Endothelial cell of umbilical vein (primary cell): Measurements from ENCODE around the gene COL19A1. TPM values are rescaled to one million over a fixed set of nuclear protein-coding genes. Genes with fewer than 3 reads are reported as not detected.

Experiments used
- BruUV-seq: library from RNA; stranded (reverse); fragments of 400-500 nt; replicated peaks from 2 replicates; lab custom pipeline; 2021; lab: Mats Ljungman, UMichigan
- CTCF ChIA-PET: fragments of 300-600, 350-600 bp; sonication (Branson Sonifier 250); formaldehyde crosslinking; loops from one replicate; lab custom pipeline; 2021; ENCODE audit warnings: antibody characterized with exemption, inconsistent platforms; lab: Charles Lee
- POLR2A ChIA-PET: fragments of 300-600, 350-600 bp; sonication (Branson Sonifier 250); formaldehyde crosslinking; loops from one replicate; lab custom pipeline; 2021; ENCODE audit warnings: antibody characterized with exemption, inconsistent platforms; lab: Charles Lee
- DNase-seq: peaks from one replicate; pipeline ENCODE4 v3.0.0-alpha.2; 2011; ENCODE audit warnings: low read depth, low spot score
- FAIRE-seq: peaks from 2 replicates; lab custom pipeline; 2011; peaks lifted over from hg19 to GRCh38; lab: Jason Lieb, UNC
- H2AFZ ChIP-seq: 2 replicates; pipeline ENCODE4 v1.6.0; 2012; ENCODE audit warnings: low read depth, low read length, control low read depth, inconsistent platforms
- H3K27ac ChIP-seq: 2 replicates; pipeline ENCODE4 v1.5.1; 2011; ENCODE audit warnings: low read depth, mild to moderate bottlenecking, control low read depth, low read length, moderate library complexity; ENCODE audit not compliant: insufficient read depth
- H3K27me3 ChIP-seq, 2 experiments: 2 replicates each; pipeline versions ENCODE4 v1.6.0 to v1.6.1; 2011; ENCODE audit warnings: low read length in 2 of 2, mixed read lengths in 1 of 2; ENCODE audit not compliant: control insufficient read depth in 2 of 2, insufficient read depth in 2 of 2
- H3K36me3 ChIP-seq, 2 experiments: 2 replicates in 1 of 2; 3 replicates in 1 of 2; pipeline ENCODE4 v1.5.1; 2011; ENCODE audit warnings: low read length in 2 of 2, mild to moderate bottlenecking in 1 of 2, moderate library complexity in 1 of 2; ENCODE audit not compliant: control insufficient read depth in 2 of 2, insufficient read depth in 2 of 2; ENCODE audit errors: extremely low read depth in 1 of 2
- H3K4me1 ChIP-seq: 3 replicates; pipeline ENCODE4 v1.5.1; 2011; ENCODE audit warnings: mild to moderate bottlenecking, low read length; ENCODE audit not compliant: control insufficient read depth, insufficient read depth; ENCODE audit errors: extremely low read depth
- H3K4me2 ChIP-seq: 2 replicates; pipeline ENCODE4 v1.6.1; 2011; ENCODE audit warnings: low read length, control low read depth, mixed read lengths; ENCODE audit not compliant: insufficient read depth
- H3K4me3 ChIP-seq, 3 experiments: fragments of 200-600 bp in 1 of 3; sonication (generic), shearing (Covaris generic) in 1 of 3; replicated peaks in 1 of 3; 2 replicates each; pipeline ENCODE4 v1.5.1; 2011 to 2016; ENCODE audit warnings: control low read depth in 3 of 3, low read length in 3 of 3, mild to moderate bottlenecking in 2 of 3, inconsistent platforms in 1 of 3, low read depth in 1 of 3, moderate library complexity in 1 of 3; ENCODE audit not compliant: insufficient read depth in 1 of 3
- H3K79me2 ChIP-seq: 2 replicates; pipeline ENCODE4 v1.6.0; 2012; ENCODE audit warnings: low read length, inconsistent platforms; ENCODE audit not compliant: control insufficient read depth, insufficient read depth
- H3K9ac ChIP-seq: replicated peaks from 2 replicates; pipeline ENCODE3; 2011; ENCODE audit warnings: low read length, control low read depth; ENCODE audit not compliant: insufficient read depth; ENCODE audit errors: extremely low read depth
- H3K9me1 ChIP-seq: replicated peaks from 3 replicates; pipeline ENCODE4 v1.6.0; 2011; ENCODE audit warnings: mild to moderate bottlenecking, low read length; ENCODE audit not compliant: control insufficient read depth, insufficient read depth; ENCODE audit errors: extremely low read depth
- H3K9me3 ChIP-seq: replicated peaks from 2 replicates; pipeline ENCODE4 v1.5.1; 2012; ENCODE audit warnings: low read length, inconsistent platforms; ENCODE audit not compliant: control insufficient read depth, insufficient read depth
- H4K20me1 ChIP-seq: replicated peaks from 2 replicates; pipeline ENCODE3; 2011; ENCODE audit warnings: mild to moderate bottlenecking, low read length; ENCODE audit not compliant: control insufficient read depth, insufficient read depth; ENCODE audit errors: extremely low read depth
- CTCF ChIP-seq, 2 donors: IDR thresholded peaks; 1 replicate in 1 of 2; 2 replicates in 1 of 2; pipeline ENCODE4 v1.5.1; 2011; ENCODE audit warnings: low read length in 2 of 2, mild to moderate bottlenecking in 2 of 2, moderate library complexity in 2 of 2, control low read depth in 1 of 2, inconsistent platforms in 1 of 2, low read depth in 1 of 2; ENCODE audit not compliant: insufficient read depth in 1 of 2; ENCODE audit errors: extremely low read depth in 1 of 2
- EZH2 ChIP-seq: IDR thresholded peaks from 2 replicates; pipeline ENCODE4 v1.6.1; 2012; ENCODE audit warnings: borderline replicate concordance, low read depth, mild to moderate bottlenecking, moderate library complexity, low read length, inconsistent platforms; ENCODE audit not compliant: severe bottlenecking
- FOS ChIP-seq: IDR thresholded peaks from 2 replicates; pipeline ENCODE4 v1.6.1; 2011; ENCODE audit warnings: mild to moderate bottlenecking, low read length, moderate library complexity, borderline replicate concordance; ENCODE audit not compliant: insufficient read depth
- GATA2 ChIP-seq: IDR thresholded peaks from 2 replicates; pipeline ENCODE4 v1.7.0; 2011; ENCODE audit warnings: low read depth, mild to moderate bottlenecking, moderate library complexity, mixed read lengths, low read length; ENCODE audit not compliant: insufficient read length, insufficient read depth
- JUN ChIP-seq: IDR thresholded peaks from 2 replicates; pipeline ENCODE4 v1.6.1; 2011; ENCODE audit warnings: borderline replicate concordance, low read depth; ENCODE audit not compliant: insufficient read length, insufficient read depth
- MYC ChIP-seq: IDR thresholded peaks from one replicate; pipeline ENCODE4 v1.6.1; 2011; ENCODE audit warnings: mild to moderate bottlenecking, low read depth, low read length
- POLR2A ChIP-seq: IDR thresholded peaks from 2 replicates; pipeline ENCODE4 v1.6.1; 2012; ENCODE audit warnings: low read depth, mild to moderate bottlenecking, control low read depth, low read length
- POLR2AphosphoS5 ChIP-seq: IDR thresholded peaks from 2 replicates; pipeline ENCODE4 v1.6.1; 2012; ENCODE audit warnings: low read depth, mild to moderate bottlenecking, control low read depth, low read length, moderate library complexity; ENCODE audit not compliant: insufficient read depth
- dilution Hi-C: fragments of 300-500 bp; cut with MboI; formaldehyde crosslinking; loops from one replicate; pipeline ENCODE4 v1.15.0; 2019; ENCODE audit warnings: low sequenced_read_pairs; ENCODE audit not compliant: extremely low pct_ligation_motif_present
- intact Hi-C: fragments of 100-400 bp; cut with micrococcal nuclease; formaldehyde crosslinking; loops from one replicate; pipeline ENCODE4 v1.10.0; 2022
- polyA plus RNA-seq, 4 experiments: library from polyadenylated mRNA; depleted of rRNA in 3 of 4; stranded (reverse) in 3 of 4; unstranded in 1 of 4; fragments of >200 nt; gene quantifications; 2 replicates each; pipeline versions ENCODE4 v1.2.1 to v1.2.3, GENCODE V29; 2011 to 2012; ENCODE audit warnings: missing spikeins in 1 of 4
- total RNA-seq: library from RNA; stranded (reverse); gene quantifications from 2 replicates; pipeline ENCODE4 v1.2.3, GENCODE V29; 2021
- TF ChIP-seq, protein P1 (sequence below): IDR thresholded peaks from 2 replicates; pipeline ENCODE4 v1.6.1; 2011; ENCODE audit not compliant: insufficient read depth, insufficient read length

The COL19A1 gene
- total and polyA plus RNA-seq, 2 donors (not counting 3 experiments of a cell fraction or from before 2014, with no cell fraction given): not detected

GRCh38 chr6:69887714-69888345, 21.5 kb downstream of the COL19A1 start:
- Histone ChIP-seq H3K27me3 (no peaks in the 10 kb centered on the region), H3K79me2 (no peaks in the 10 kb centered on the region), H3K9me1 (no peaks in the 10 kb centered on the region), H3K27ac (no peak overlapping the region), H3K9ac (no peak overlapping the region), H3K4me2 (no peak overlapping the region), H3K36me3 (no peaks in the 10 kb centered on the region), H3K4me3 (no peak overlapping the region), H4K20me1 (no peaks in the 10 kb centered on the region), H2AFZ (no peak overlapping the region), H3K9me3 (no peaks in the 10 kb centered on the region), H3K4me1 (no peaks in the 10 kb centered on the region)
- TF ChIP-seq POLR2AphosphoS5 (no peak), FOS (no peak), GATA2 (no peak), POLR2A (no peak), EZH2 (no peak), CTCF (IDR thresholded peaks at IDR 0.05; ENCODE audit: extremely low read depth in 1 of 2, insufficient read depth in 1 of 2, low read depth in 1 of 2, low read length in 2 of 2) (no peak), JUN (no peak), MYC (no peak)
- TF ChIP-seq, protein P1, sequence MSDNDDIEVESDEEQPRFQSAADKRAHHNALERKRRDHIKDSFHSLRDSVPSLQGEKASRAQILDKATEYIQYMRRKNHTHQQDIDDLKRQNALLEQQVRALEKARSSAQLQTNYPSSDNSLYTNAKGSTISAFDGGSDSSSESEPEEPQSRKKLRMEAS: no peak
- no peak for FAIRE-seq
- POLR2A ChIA-PET: no interaction called here
- BruUV-seq: no TSS peak
- dilution Hi-C loops: no loop called here
- DNase-seq: no peak
- intact Hi-C loops: no loop called here
- CTCF ChIA-PET: no interaction called here
